Stimulated activated effector memory CD8-positive, alpha-beta T cell treated with anti-CD3 and anti-CD28 coated beads, Interleukin-12 subunit alpha, Interleukin-12 subunit beta, amount 100 ng/mL, for 72 hours (primary cell): ENCODE measurements around the gene PGF.
A peak's percentile ranks its signal among the peaks of the same experiment; 100 is the strongest.

Experiments used
- ATAC-seq: fragments of 150-1000 bp; cut with Tn5 transposase; 2 replicates; pipeline ENCODE4 v1.10.0; 2021
- DNase-seq, 2 donors: peaks; one replicate each; pipeline ENCODE4 v3.0.0; 2021 to 2022; ENCODE audit warnings: low spot score in 2 of 2
- H3K27ac Mint-ChIP-seq: one replicate; pipeline ENCODE4 v1.8.0; 2022; ENCODE audit warnings: mild to moderate bottlenecking, mixed read lengths
- H3K36me3 Mint-ChIP-seq: one replicate; pipeline ENCODE4 v1.8.0; 2022; ENCODE audit warnings: mild to moderate bottlenecking, mixed read lengths
- H3K4me1 Mint-ChIP-seq: one replicate; pipeline ENCODE4 v1.8.0; 2022; ENCODE audit warnings: mixed read lengths
- H3K4me3 Mint-ChIP-seq: one replicate; pipeline ENCODE4 v1.8.0; 2022; ENCODE audit warnings: mild to moderate bottlenecking, mixed read lengths
- H3K9me3 Mint-ChIP-seq: one replicate; pipeline ENCODE4 v1.8.0; 2022; ENCODE audit warnings: mixed read lengths

PGF gene

DNA sequence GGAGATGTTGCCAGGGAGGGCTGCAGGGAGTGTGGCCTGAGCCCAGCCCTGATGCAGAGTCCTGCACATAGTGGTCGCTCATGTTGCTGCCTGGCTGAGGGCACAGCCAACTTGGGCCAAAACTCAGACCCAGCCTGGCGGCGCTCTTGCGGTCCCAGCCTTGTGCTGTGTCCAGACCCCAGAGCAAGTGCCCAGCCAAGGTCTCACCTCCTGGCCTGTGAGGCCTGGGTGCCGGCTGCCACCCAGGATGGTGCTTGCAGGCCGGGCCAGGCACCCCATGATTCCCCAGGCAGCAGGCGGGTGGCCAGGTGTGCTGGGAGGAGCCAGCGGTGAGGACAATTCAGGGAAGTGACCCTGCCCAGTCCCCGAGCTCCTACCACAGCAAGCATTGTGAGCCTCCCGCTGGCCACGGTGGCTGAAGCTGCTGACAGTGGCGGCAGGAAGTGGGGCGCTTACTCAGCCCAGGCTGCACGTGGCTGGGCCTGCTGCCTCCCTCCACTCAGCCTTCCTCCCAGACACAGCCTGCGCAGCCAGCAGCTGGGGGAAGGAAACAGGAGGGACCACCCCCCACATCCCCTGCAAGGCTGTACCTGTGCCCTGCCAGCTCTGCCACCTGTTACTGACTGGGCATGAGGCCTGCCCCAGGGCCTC, 17.7 kb upstream of the PGF start:
- DNase-seq: peak in 1 of 2 donors; percentile 58
- Mint-ChIP-seq H3K36me3 (no peaks in the 10 kb centered on the region), H3K4me1 (no peaks in the 10 kb centered on the region), H3K9me3 (no peaks in the 10 kb centered on the region), H3K27ac (peak overlapping the region; percentile 1), H3K4me3 (no peak overlapping the region)
- ATAC-seq: peak; percentile 84

GRCh38 chr14:74968811-74969210, 13.4 kb upstream of the PGF start:
- H3K4me3 Mint-ChIP-seq: no peak overlapping the region

GRCh38 chr14:74965486-74966153, 10.2 kb upstream of the PGF start:
- H3K27ac Mint-ChIP-seq: no peak overlapping the region
- H3K9me3 Mint-ChIP-seq: no peaks in the 10 kb centered on the region
- H3K4me3 Mint-ChIP-seq: no peak overlapping the region
- DNase-seq (no peak), ATAC-seq (no peak)
- no peaks in the 10 kb centered on the region for H3K36me3 Mint-ChIP-seq
- H3K4me1 Mint-ChIP-seq: peaks cover 19% of the 10 kb centered on the region

More at GRCh38 chr14:74968811-74969210, 13.4 kb upstream of the PGF start:
- Mint-ChIP-seq H3K9me3 (no peaks in the 10 kb centered on the region), H3K27ac (no peak overlapping the region), H3K4me1 (peaks cover 6% of the 10 kb centered on the region), H3K36me3 (no peaks in the 10 kb centered on the region)
- ATAC-seq (no peak), DNase-seq (no peak)

- no peak overlapping the region for H3K4me3 Mint-ChIP-seq
- no peak overlapping the region for H3K27ac Mint-ChIP-seq
- ATAC-seq (no peak), DNase-seq (no peak)
- peaks cover 19% of the 10 kb centered on the region for H3K4me1 Mint-ChIP-seq
- H3K9me3 Mint-ChIP-seq: no peaks in the 10 kb centered on the region
- no peaks in the 10 kb centered on the region for H3K36me3 Mint-ChIP-seq
These were observed 9.5 kb upstream of the PGF start for GRCh38 chr14:74964787-74965485.

DNA sequence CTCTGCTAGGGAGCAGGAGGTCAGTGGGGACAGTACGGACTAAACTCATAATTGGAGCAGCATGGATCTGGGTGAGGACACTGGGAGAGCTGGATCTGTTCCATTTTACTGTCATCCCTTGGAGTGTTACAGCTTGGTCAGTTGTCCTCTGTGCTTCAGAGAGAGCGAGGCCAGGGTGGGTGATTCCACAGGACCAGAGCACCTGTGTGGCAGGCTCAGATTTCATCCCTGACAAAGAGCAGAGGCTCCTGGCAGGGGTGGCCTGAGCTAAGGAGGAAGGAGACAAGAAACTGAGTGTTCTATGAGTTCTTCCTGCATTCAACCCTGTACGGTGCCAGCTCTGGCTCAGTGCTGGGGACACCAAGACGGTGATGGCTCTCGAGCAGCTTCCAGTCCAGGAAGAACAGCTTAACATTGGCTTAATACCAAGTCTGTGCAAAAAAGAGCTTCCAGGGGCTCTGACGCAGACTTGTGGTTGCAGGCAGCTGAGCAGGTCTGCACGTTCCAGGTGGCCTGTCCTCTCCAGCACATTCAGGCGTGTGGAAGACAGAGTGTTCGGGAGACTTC, 8.4 kb upstream of the PGF start:
- no peaks in the 10 kb centered on the region for H3K9me3 Mint-ChIP-seq
- H3K4me3 Mint-ChIP-seq: no peak overlapping the region
- no peak overlapping the region for H3K27ac Mint-ChIP-seq
- peaks cover 19% of the 10 kb centered on the region for H3K4me1 Mint-ChIP-seq
- DNase-seq: no peak
- no peak for ATAC-seq
- H3K36me3 Mint-ChIP-seq: no peaks in the 10 kb centered on the region

- Mint-ChIP-seq H3K36me3 (no peaks in the 10 kb centered on the region), H3K9me3 (no peaks in the 10 kb centered on the region), H3K4me3 (no peak overlapping the region), H3K4me1 (peaks cover 19% of the 10 kb centered on the region), H3K27ac (peak overlapping the region; percentile 55)
- no peak for DNase-seq
- no peak for ATAC-seq
These were observed 7.8 kb upstream of the PGF start for GRCh38 chr14:74963178-74963704.

- Mint-ChIP-seq H3K9me3 (no peaks in the 10 kb centered on the region), H3K36me3 (no peaks in the 10 kb centered on the region), H3K4me3 (no peak overlapping the region), H3K27ac (peak overlapping the region; percentile 55), H3K4me1 (peaks cover 19% of the 10 kb centered on the region)
- ATAC-seq (no peak), DNase-seq (no peak)
These were observed 7.1 kb upstream of the PGF start for GRCh38 chr14:74962493-74962892.

DNA sequence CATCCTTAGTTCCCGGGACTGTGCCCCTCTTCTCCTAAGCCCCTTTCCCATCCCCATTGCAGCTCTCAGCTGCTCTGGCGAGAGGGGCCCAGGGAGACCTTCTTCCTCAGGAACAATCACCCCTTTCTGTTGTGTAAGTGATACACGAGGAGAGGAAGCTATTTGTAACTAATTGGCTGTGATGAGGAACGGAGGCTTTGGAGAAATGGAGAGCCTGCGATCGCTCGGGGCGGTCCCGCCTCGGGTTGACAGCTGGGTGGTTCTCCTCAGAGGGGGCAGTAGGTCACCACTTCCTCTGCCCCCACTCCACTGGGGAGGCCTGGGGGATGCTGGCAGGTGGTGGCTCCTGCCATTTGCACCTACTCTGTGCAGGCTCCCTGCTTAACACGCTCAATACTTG, 6.6 kb upstream of the PGF start:
- ATAC-seq (no peak), DNase-seq (no peak)
- peaks cover 19% of the 10 kb centered on the region for H3K4me1 Mint-ChIP-seq
- H3K4me3 Mint-ChIP-seq: no peak overlapping the region
- H3K27ac Mint-ChIP-seq: no peak overlapping the region
- no peaks in the 10 kb centered on the region for H3K36me3 Mint-ChIP-seq
- H3K9me3 Mint-ChIP-seq: no peaks in the 10 kb centered on the region

- Mint-ChIP-seq H3K4me1 (peaks cover 19% of the 10 kb centered on the region), H3K36me3 (no peaks in the 10 kb centered on the region), H3K27ac (no peak overlapping the region), H3K4me3 (no peak overlapping the region), H3K9me3 (no peaks in the 10 kb centered on the region)
- DNase-seq: no peak
- ATAC-seq: no peak
These were observed 6.0 kb upstream of the PGF start for GRCh38 chr14:74961238-74961911.

GRCh38 chr14:74960736-74961135, 5.3 kb upstream of the PGF start:
- no peak for ATAC-seq
- Mint-ChIP-seq H3K4me3 (no peak overlapping the region), H3K9me3 (no peaks in the 10 kb centered on the region), H3K4me1 (peaks cover 19% of the 10 kb centered on the region), H3K27ac (no peak overlapping the region), H3K36me3 (no peaks in the 10 kb centered on the region)
- DNase-seq: no peak

DNA sequence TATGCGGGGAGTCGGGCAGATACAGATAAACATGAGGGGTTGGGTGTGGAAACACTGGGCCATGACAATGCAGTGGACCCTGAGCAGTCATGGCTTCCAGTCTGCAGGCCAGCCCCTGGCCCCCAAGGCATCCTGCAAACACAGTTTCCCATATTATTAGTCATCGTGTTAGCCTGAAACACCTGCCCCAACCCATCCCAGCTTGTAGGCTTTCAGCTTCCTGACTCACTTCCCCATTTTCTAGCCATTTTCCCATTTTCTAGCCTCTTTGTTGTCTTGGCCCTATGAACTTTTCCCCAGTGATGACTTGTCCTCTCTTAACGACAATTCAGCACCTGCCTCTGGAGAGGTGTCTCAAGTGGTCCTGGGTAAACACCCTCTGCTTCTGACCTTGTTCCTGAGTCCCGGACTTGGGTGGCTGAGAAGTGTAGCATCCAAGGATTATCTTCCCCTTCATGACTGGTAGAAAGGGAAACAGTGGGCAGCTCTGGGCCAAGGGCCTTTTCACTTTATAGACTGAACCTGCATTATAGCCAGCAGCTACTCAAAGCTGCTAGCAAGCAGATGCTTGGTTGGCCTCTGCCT, 4.3 kb upstream of the PGF start:
- DNase-seq: no peak
- no peaks in the 10 kb centered on the region for H3K9me3 Mint-ChIP-seq
- no peak for ATAC-seq
- H3K4me3 Mint-ChIP-seq: no peak overlapping the region
- H3K27ac Mint-ChIP-seq: no peak overlapping the region
- peaks cover 19% of the 10 kb centered on the region for H3K4me1 Mint-ChIP-seq
- H3K36me3 Mint-ChIP-seq: no peaks in the 10 kb centered on the region

- no peak for DNase-seq
- Mint-ChIP-seq H3K4me3 (peak overlapping the region; percentile 48), H3K9me3 (no peaks in the 10 kb centered on the region), H3K27ac (no peak overlapping the region), H3K36me3 (no peaks in the 10 kb centered on the region), H3K4me1 (no peaks in the 10 kb centered on the region)
- no peak for ATAC-seq
These were observed 1.1 kb upstream of the PGF start for GRCh38 chr14:74956280-74957072.

- H3K4me3 Mint-ChIP-seq: peak overlapping the region; percentile 48
These were observed 556 bp upstream of the PGF start for GRCh38 chr14:74956027-74956279.

GRCh38 chr14:74954947-74955228, 509 bp downstream of the PGF start:
- Mint-ChIP-seq H3K9me3 (no peaks in the 10 kb centered on the region), H3K4me3 (peak overlapping the region; percentile 48), H3K27ac (no peak overlapping the region), H3K4me1 (peaks cover 4% of the 10 kb centered on the region), H3K36me3 (no peaks in the 10 kb centered on the region)
- no peak for ATAC-seq
- no peak for DNase-seq

More at GRCh38 chr14:74956027-74956279, 556 bp upstream of the PGF start:
- ATAC-seq (no peak), DNase-seq (no peak)
- H3K4me1 Mint-ChIP-seq: no peaks in the 10 kb centered on the region
- no peaks in the 10 kb centered on the region for H3K9me3 Mint-ChIP-seq
- H3K36me3 Mint-ChIP-seq: no peaks in the 10 kb centered on the region
- H3K27ac Mint-ChIP-seq: no peak overlapping the region
